K562 (cell line): ENCODE results near the gene GRIA4. TPM values are rescaled to one million over a fixed set of nuclear protein-coding genes. Genes with fewer than 3 reads are reported as not detected.

Source experiments
- ATAC-seq: fragments of 200-7000 bp; cut with Tn5 transposase; 3 replicates; pipeline ENCODE4 v1.9.1; 2020; ENCODE audit warnings: moderate library complexity
- Bru-seq: library from RNA; stranded (reverse); fragments of 400-500 nt; gene quantifications from one replicate; lab custom pipeline; 2021; lab: Mats Ljungman, UMichigan
- BruChase-seq, 2 experiments: library from RNA; stranded (reverse); fragments of 400-500 nt; gene quantifications; one replicate each; lab custom pipeline; 2021; lab: Mats Ljungman, UMichigan
- BruUV-seq: library from RNA; stranded (reverse); fragments of 400-500 nt; replicated peaks from 2 replicates; lab custom pipeline; 2021; lab: Mats Ljungman, UMichigan
- CTCF ChIA-PET: fragments of 300-600 bp; formaldehyde crosslinking; extraction: SDS; loops from one replicate; lab custom pipeline; 2021; ENCODE audit warnings: low intra/inter-chr PET ratio; lab: Yijun Ruan, JAX
- POLR2A ChIA-PET: fragments of 300-600, 350-650 bp; sonication (Branson Sonifier 250); formaldehyde crosslinking; extraction: SDS; loops from one replicate; lab custom pipeline; 2021; ENCODE audit warnings: antibody characterized with exemption, inconsistent platforms; lab: Yijun Ruan, JAX
- DNase-seq, 4 experiments: peaks; one replicate each; pipeline versions ENCODE4 v3.0.0 to v3.0.0-alpha.2; 2011 to 2018; ENCODE audit warnings: low spot score in 3 of 4, mixed read lengths in 3 of 4; ENCODE audit errors: extremely low read depth in 1 of 4
- FAIRE-seq: peaks from 2 replicates; lab custom pipeline; 2011; peaks lifted over from hg19 to GRCh38; lab: Jason Lieb, UNC
- H2AFZ ChIP-seq: 2 replicates; pipeline ENCODE4 v1.6.0; 2011; ENCODE audit warnings: low read depth, low read length, control low read depth, inconsistent platforms
- H3K27ac ChIP-seq: fragments of 200-600 bp; 3 replicates; pipeline ENCODE4 v1.8.0; 2011; ENCODE audit warnings: low read depth, mild to moderate bottlenecking, control low read depth, inconsistent platforms, low read length, moderate library complexity, mixed read lengths; ENCODE audit errors: extremely low read depth
- H3K27me3 ChIP-seq, 2 experiments: fragments of 300-600 bp in 1 of 2; 2 replicates in 1 of 2; 3 replicates in 1 of 2; pipeline versions ENCODE4 v1.6.0 to v1.8.0; 2011; ENCODE audit warnings: inconsistent platforms in 2 of 2, low read length in 2 of 2, mild to moderate bottlenecking in 1 of 2, mixed read lengths in 1 of 2, moderate library complexity in 1 of 2; ENCODE audit not compliant: control insufficient read depth in 2 of 2, insufficient read depth in 2 of 2
- H3K36me3 ChIP-seq: fragments of 300-600 bp; 3 replicates; pipeline ENCODE4 v1.8.0; 2011; ENCODE audit warnings: mild to moderate bottlenecking, low read length, inconsistent platforms; ENCODE audit not compliant: control insufficient read depth, insufficient read depth
- H3K4me1 ChIP-seq, 2 experiments: fragments of 200-600 bp in 1 of 2; replicated peaks in 1 of 2; 2 replicates in 1 of 2; 3 replicates in 1 of 2; pipeline versions ENCODE4 v1.5.1 to v1.8.0; 2011; ENCODE audit warnings: inconsistent platforms in 2 of 2, low read length in 2 of 2, mild to moderate bottlenecking in 1 of 2, mixed read lengths in 1 of 2, moderate library complexity in 1 of 2; ENCODE audit not compliant: control insufficient read depth in 2 of 2, insufficient read depth in 2 of 2
- H3K4me2 ChIP-seq: 2 replicates; pipeline ENCODE4 v1.6.1; 2011; ENCODE audit warnings: low read length, control low read depth, inconsistent platforms, mixed read lengths; ENCODE audit not compliant: insufficient read depth
- H3K4me3 ChIP-seq: fragments of 200-600 bp; sonication (generic), shearing (Covaris generic); 2 replicates; pipeline ENCODE4 v1.5.1; 2016; ENCODE audit warnings: control low read depth, inconsistent platforms
- H3K79me2 ChIP-seq: fragments of 200-600 bp; 3 replicates; pipeline ENCODE4 v1.8.0; 2011; ENCODE audit warnings: low read length, inconsistent platforms; ENCODE audit not compliant: control insufficient read depth, insufficient read depth
- H3K9ac ChIP-seq, 2 experiments: 2 replicates each; pipeline versions ENCODE4 v1.6.0 to v1.6.1; 2011; ENCODE audit warnings: low read depth in 2 of 2, low read length in 2 of 2, control low read depth in 1 of 2, inconsistent platforms in 1 of 2, mild to moderate bottlenecking in 1 of 2, mixed read lengths in 1 of 2; ENCODE audit not compliant: insufficient read depth in 1 of 2
- H3K9me1 ChIP-seq: one replicate; pipeline ENCODE4 v1.6.0; 2011; ENCODE audit warnings: inconsistent platforms, mild to moderate bottlenecking, low read length, moderate library complexity; ENCODE audit not compliant: control insufficient read depth, insufficient read depth
- H3K9me3 ChIP-seq: replicated peaks from 2 replicates; pipeline ENCODE4 v1.5.1; 2011; ENCODE audit warnings: low read depth, low read length, inconsistent platforms; ENCODE audit not compliant: control insufficient read depth, insufficient read depth
- H4K20me1 ChIP-seq: replicated peaks from 2 replicates; pipeline ENCODE4 v1.6.1; 2011; ENCODE audit warnings: low read length, inconsistent platforms, mixed read lengths; ENCODE audit not compliant: control insufficient read depth, insufficient read depth
- EHMT2 ChIP-seq: fragments of 450-650 bp; IDR thresholded peaks from 2 replicates; pipeline ENCODE4 v1.6.1; 2018; ENCODE audit warnings: antibody characterized with exemption
- ELK3 ChIP-seq: fragments of 450-650 bp; formaldehyde crosslinking; IDR thresholded peaks from 2 replicates; pipeline ENCODE4 v1.4.0; 2020; ENCODE audit warnings: mild to moderate bottlenecking
- FOSL1 ChIP-seq: fragments of 200-800 bp; sonication (Bioruptor generic); conservative IDR thresholded peaks from 2 replicates; pipeline ENCODE4 v1.6.1; 2016; ENCODE audit warnings: missing genetic modification characterization, missing compliant biosample characterization
- FOXP4 ChIP-seq: sonication (generic); formaldehyde crosslinking; IDR thresholded peaks from 2 replicates; pipeline ENCODE4 v1.8.0; 2022; ENCODE audit warnings: mild to moderate bottlenecking, missing genetic modification reagents, borderline replicate concordance
- GATAD2B ChIP-seq: fragments of 450-650 bp; IDR thresholded peaks from 2 replicates; pipeline ENCODE4 v1.6.1; 2017; ENCODE audit warnings: mild to moderate bottlenecking, borderline replicate concordance
- HNRNPL ChIP-seq: fragments of 200-400 bp; formaldehyde crosslinking; IDR thresholded peaks from 2 replicates; pipeline ENCODE4 v1.6.1; 2017; ENCODE audit warnings: low read depth, mild to moderate bottlenecking, low read length
- MTF1 ChIP-seq: fragments of 250-450 bp; sonication (Bioruptor Pico); IDR thresholded peaks from 2 replicates; pipeline ENCODE4 v1.9.0; 2021; ENCODE audit warnings: moderate library complexity, mild to moderate bottlenecking, inconsistent platforms, borderline replicate concordance
- NBN ChIP-seq: fragments of 450-650 bp; IDR thresholded peaks from 2 replicates; pipeline ENCODE4 v1.6.1; 2016; ENCODE audit warnings: low read depth, mild to moderate bottlenecking
- PRMT5 ChIP-seq: sonication (generic); formaldehyde crosslinking; IDR thresholded peaks from 2 replicates; pipeline ENCODE4 v1.5.0; 2020; ENCODE audit warnings: missing genetic modification reagents
- RHOXF2B ChIP-seq: fragments of 250-450 bp; sonication (Bioruptor Pico); conservative IDR thresholded peaks from 2 replicates; pipeline ENCODE4 v1.5.1; 2021
- SIX5 ChIP-seq, 2 experiments: IDR thresholded peaks; 2 replicates each; pipeline ENCODE4 v1.6.1; 2011; ENCODE audit warnings: low read length in 2 of 2, borderline replicate concordance in 1 of 2, low read depth in 1 of 2, mild to moderate bottlenecking in 1 of 2, moderate library complexity in 1 of 2; ENCODE audit not compliant: insufficient read depth in 1 of 2
- SLC30A9 ChIP-seq: fragments of 250-450 bp; sonication (Bioruptor Pico); IDR thresholded peaks from 2 replicates; pipeline ENCODE4 v1.8.0; 2022; ENCODE audit warnings: mild to moderate bottlenecking, moderate library complexity
- SNIP1 ChIP-seq: fragments of 450-650 bp; IDR thresholded peaks from 2 replicates; pipeline ENCODE4 v1.7.1; 2017; ENCODE audit warnings: low read depth, mild to moderate bottlenecking
- STAT5A ChIP-seq: IDR thresholded peaks from 2 replicates; pipeline ENCODE4 v1.6.1; 2012; ENCODE audit warnings: low read length, inconsistent platforms, borderline replicate concordance
- SUPT5H ChIP-seq: fragments of 450-650 bp; IDR thresholded peaks from 2 replicates; pipeline ENCODE4 v1.6.1; 2016
- U2AF2 ChIP-seq: fragments of 200-400 bp; formaldehyde crosslinking; optimal IDR thresholded peaks from 2 replicates; pipeline ENCODE3; 2017; ENCODE audit warnings: low read depth, mild to moderate bottlenecking, low read length
- ZNF384 ChIP-seq: IDR thresholded peaks from 2 replicates; pipeline ENCODE4 v1.6.1; 2012; ENCODE audit warnings: low read depth, low read length, improper control_type of control experiment
- WGBS: fragments of 100-300 bp; shearing (Covaris generic); methylation state at CpG from one replicate; pipeline ENCODE4 v1.1.6; 2016; ENCODE audit warnings: low coverage, mixed read lengths; ENCODE audit not compliant: insufficient coverage; ENCODE audit errors: missing lambda C conversion rate; 5-methylcytosine and 5-hydroxymethylcytosine counted together
- in situ Hi-C: fragments of 300-500 bp; cut with MboI; formaldehyde crosslinking; loops from 4 replicates; pipeline ENCODE4 v1.15.0; 2018; ENCODE audit warnings: inconsistent platforms, mixed read lengths
- intact Hi-C: fragments of 100-400 bp; cut with micrococcal nuclease; formaldehyde crosslinking; loops from 2 replicates; pipeline ENCODE4 v1.14.2; 2022
- long read RNA-seq, 3 experiments: library from polyadenylated mRNA in 2 of 3; library from RNA in 1 of 3; unstranded in 2 of 3; stranded (forward) in 1 of 3; transcript quantifications; one replicate each; pipeline ENCODE4 v2.0.0, GENCODE V29; 2019 to 2022
- polyA minus RNA-seq, 3 experiments: library from RNA; depleted of rRNA, polyadenylated mRNA; stranded (reverse); fragments of >200 nt; gene quantifications; 2 replicates each; pipeline ENCODE4 v1.2.3, GENCODE V29; 2011
- polyA plus RNA-seq, 8 experiments: library from polyadenylated mRNA; depleted of rRNA in 4 of 8; stranded (reverse) in 5 of 8; unstranded in 3 of 8; fragments of >200 nt; fragmentation: Nextera tagmentation in 2 of 8; fragmentation: Illumina TruSeq in 1 of 8; extraction: Ambion mirVana in 2 of 8; extraction: Trizol in 1 of 8; gene quantifications; 2 replicates each; pipeline versions ENCODE4 v1.2.1 to v1.2.3, GENCODE V29; 2011 to 2014; ENCODE audit warnings: inconsistent platforms in 1 of 8, missing spikeins in 1 of 8
- total RNA-seq, 7 experiments: library from RNA; depleted of rRNA in 6 of 7; stranded (reverse); fragments of >200 nt in 6 of 7; fragmentation: Illumina TruSeq in 2 of 7; extraction: Trizol in 2 of 7; gene quantifications; 2 replicates each; pipeline versions ENCODE4 v1.2.1 to v1.2.3, GENCODE V29; 2011 to 2021; ENCODE audit warnings: low replicate concordance in 1 of 7

The GRIA4 gene
- total RNA-seq (2011; cell fraction: chromatin; rRNA removed; ENCODE audit: low replicate concordance), result not detected in 2 replicates
- not detected in 2 replicates for total RNA-seq (2011; cell fraction: nucleolus; rRNA removed)
- not detected in 2 replicates for total RNA-seq (2011; cell fraction: nucleoplasm; rRNA removed)
- total RNA-seq (2014; rRNA removed), result not detected in 2 replicates
- total RNA-seq (2014; rRNA removed; fragmentation: Illumina TruSeq; extraction: Trizol), result not detected in 2 replicates
- total RNA-seq (2015; rRNA removed; fragmentation: Illumina TruSeq; extraction: Trizol), result not detected in 2 replicates
- total RNA-seq (2021), result not detected in 2 replicates
- not detected in 2 replicates for polyA plus RNA-seq (2011; rRNA removed)
- polyA plus RNA-seq (2011; cell fraction: cytosol; rRNA removed), result not detected in 2 replicates
- not detected in 2 replicates for polyA plus RNA-seq (2011; cell fraction: nucleus; rRNA removed)
- polyA plus RNA-seq (2012), result 0.03 TPM in 2 replicates
- polyA plus RNA-seq (2014; fragmentation: Illumina TruSeq; extraction: Trizol), result not detected in 2 replicates
- polyA plus RNA-seq (2014; fragmentation: Nextera tagmentation; extraction: Ambion mirVana), result not detected
- not detected in 2 replicates for polyA plus RNA-seq (2014; rRNA removed)
- polyA minus RNA-seq (2011; rRNA and poly(A)+ RNA removed), result not detected in 2 replicates
- polyA minus RNA-seq (2011; cell fraction: cytosol; rRNA and poly(A)+ RNA removed), result not detected in 2 replicates
- polyA minus RNA-seq (2011; cell fraction: nucleus; rRNA and poly(A)+ RNA removed), result not detected in 2 replicates
- Bru-seq, nascent RNA, result percentile 0 among the genes with signal in this experiment
- percentile 0 among the genes with signal in this experiment for BruChase-seq, experiment 1, labeled RNA remaining after a 2-hour chase
- BruChase-seq, experiment 2, labeled RNA remaining after a 6-hour chase, result not detected
- long read RNA-seq, experiment 1, result 0 reads
- long read RNA-seq, experiment 2, result 0 reads
- long read RNA-seq, experiment 3, result 0 reads

GRCh38 chr11:105609832-105610781 lies at the start of gene GRIA4:
Gene GRIA4, plus strand, starts transcription at chr11:105610073. Its CDS starts 925 bp downstream, at chr11:105610998.
- intact Hi-C loops, result no loop called here
- no peaks in the 10 kb centered on the region for H3K9me3 ChIP-seq
- H3K4me3 ChIP-seq, result no peak within 1 kb of the TSS
- BruUV-seq, result no TSS peak
- in situ Hi-C loops, result no loop called here
- FAIRE-seq (no peak), ATAC-seq (no peak), DNase-seq (no peak)
- H3K4me2 ChIP-seq, result no peak within 1 kb of the TSS
- H2AFZ ChIP-seq, result no peak within 1 kb of the TSS
- H4K20me1 ChIP-seq, result no peaks in the 10 kb centered on the region
- no peak within 1 kb of the TSS for H3K9ac ChIP-seq
- H3K9me1 ChIP-seq, result no peaks in the 10 kb centered on the region
- no peaks in the 10 kb centered on the region for H3K36me3 ChIP-seq
- 3% methylated on average over 20 of the region's 54 CpGs for WGBS
- POLR2A ChIA-PET, result no interaction called here
- H3K79me2 ChIP-seq, result no peaks in the 10 kb centered on the region
- no peak within 1 kb of the TSS for H3K27ac ChIP-seq
- no peaks in the 10 kb centered on the region for H3K27me3 ChIP-seq
- no peaks in the 10 kb centered on the region for H3K4me1 ChIP-seq
- CTCF ChIA-PET, result no interaction called here
- TF ChIP-seq EHMT2, result no peak
- TF ChIP-seq FOXP4 (CRISPR knock-in tag), result no peak
- no peak for TF ChIP-seq MTF1 (CRISPR knock-in tag)
- TF ChIP-seq FOSL1 (tag), result no peak
- TF ChIP-seq HNRNPL, result no peak
- TF ChIP-seq PRMT5, result no peak
- no peak for TF ChIP-seq SIX5 (IDR thresholded peaks at IDR 0.05; ENCODE audit: borderline replicate concordance in 1 of 2, insufficient read depth in 1 of 2, low read depth in 1 of 2, low read length in 2 of 2)
- TF ChIP-seq SNIP1, result no peak
- TF ChIP-seq ELK3 (CRISPR knock-in tag), result no peak
- no peak for TF ChIP-seq SUPT5H
- no peak for TF ChIP-seq SLC30A9 (CRISPR knock-in tag)
- TF ChIP-seq GATAD2B, result no peak
- no peak for TF ChIP-seq RHOXF2B (CRISPR knock-in tag)
- TF ChIP-seq NBN, result no peak
- TF ChIP-seq ZNF384, result no peak
- TF ChIP-seq U2AF2, result no peak
- no peak for TF ChIP-seq STAT5A
